HEK293 (cell line): Measurements from ENCODE around the gene ZCCHC14.
A peak's percentile ranks its signal among the peaks of the same experiment; 100 is the strongest.

ENCODE experiments used
- CTCF ChIA-PET: fragments of 350-600 bp; formaldehyde crosslinking; extraction: SDS; loops from one replicate; lab custom pipeline; 2021; ENCODE audit warnings: antibody characterized with exemption; lab: Yijun Ruan, JAX
- POLR2A ChIA-PET: fragments of 300-600 bp; formaldehyde crosslinking; extraction: SDS; loops from one replicate; lab custom pipeline; 2020; ENCODE audit warnings: antibody characterized with exemption, inconsistent platforms; lab: Yijun Ruan, JAX
- H3K27ac ChIP-seq: fragments of 200-500 bp; sonication (Bioruptor generic); 2 replicates; pipeline ENCODE4 v1.5.1; 2014; ENCODE audit warnings: low read depth, low read length, control low read depth, inconsistent platforms; ENCODE audit errors: extremely low read depth
- H3K36me3 ChIP-seq, 2 experiments: fragments of 200-500 bp in 1 of 2; sonication (Bioruptor generic) in 1 of 2; 1 replicate in 1 of 2; 2 replicates in 1 of 2; pipeline ENCODE4 v1.5.1; 2014 to 2017; ENCODE audit warnings: inconsistent platforms in 2 of 2, low read length in 2 of 2; ENCODE audit not compliant: control insufficient read depth in 2 of 2, insufficient read depth in 1 of 2
- H3K4me1 ChIP-seq: fragments of 200-500 bp; sonication (Bioruptor generic); 2 replicates; pipeline ENCODE4 v1.5.1; 2014; ENCODE audit warnings: mild to moderate bottlenecking, low read length, inconsistent platforms; ENCODE audit not compliant: control insufficient read depth, insufficient read depth
- H3K4me3 ChIP-seq: 2 replicates; pipeline ENCODE4 v1.5.1; 2011; ENCODE audit warnings: low read depth, mild to moderate bottlenecking, control low read depth, low read length, moderate library complexity
- H3K9me3 ChIP-seq: fragments of 200-500 bp; sonication (Bioruptor generic); 2 replicates; pipeline ENCODE4 v1.5.1; 2014; ENCODE audit warnings: low read depth, low read length, inconsistent platforms; ENCODE audit not compliant: control insufficient read depth, insufficient read depth
- HOXA7 ChIP-seq: sonication (generic); formaldehyde crosslinking; IDR thresholded peaks from 2 replicates; pipeline ENCODE4 v1.8.1; 2022; ENCODE audit warnings: missing genetic modification reagents, borderline replicate concordance
- INSM2 ChIP-seq: fragments of 450-650 bp; formaldehyde crosslinking; IDR thresholded peaks from 2 replicates; pipeline ENCODE4 v1.5.1; 2016; ENCODE audit warnings: missing biosample characterization, missing genetic modification characterization
- KLF10 ChIP-seq: fragments of 450-650 bp; IDR thresholded peaks from 2 replicates; pipeline ENCODE4 v1.5.1; 2018; ENCODE audit warnings: missing biosample characterization, mild to moderate bottlenecking, missing genetic modification characterization
- KLF9 ChIP-seq: fragments of 450-650 bp; formaldehyde crosslinking; IDR thresholded peaks from 2 replicates; pipeline ENCODE4 v1.5.1; 2016; ENCODE audit warnings: missing biosample characterization, missing genetic modification characterization, low read depth
- OSR2 ChIP-seq: fragments of 450-650 bp; formaldehyde crosslinking; IDR thresholded peaks from 2 replicates; pipeline ENCODE4 v1.5.1; 2016; ENCODE audit warnings: missing biosample characterization, missing genetic modification characterization
- PATZ1 ChIP-seq: fragments of 450-650 bp; formaldehyde crosslinking; IDR thresholded peaks from 2 replicates; pipeline ENCODE4 v1.5.1; 2016; ENCODE audit warnings: missing biosample characterization, missing genetic modification characterization
- PRDM10 ChIP-seq: fragments of 450-650 bp; formaldehyde crosslinking; IDR thresholded peaks from 2 replicates; pipeline ENCODE4 v1.5.1; 2016; ENCODE audit warnings: missing biosample characterization, missing genetic modification characterization
- RBAK ChIP-seq: fragments of 450-650 bp; formaldehyde crosslinking; IDR thresholded peaks from 2 replicates; pipeline ENCODE4 v1.5.1; 2016; ENCODE audit warnings: missing biosample characterization, missing genetic modification characterization
- TCF7L2 ChIP-seq: IDR thresholded peaks from 2 replicates; pipeline ENCODE4 v1.6.1; 2011; ENCODE audit warnings: low read depth, mild to moderate bottlenecking, inconsistent platforms, low read length, moderate library complexity, borderline replicate concordance
- ZFHX2 ChIP-seq: fragments of 450-650 bp; formaldehyde crosslinking; conservative IDR thresholded peaks from 2 replicates; pipeline ENCODE4 v1.5.1; 2016; ENCODE audit warnings: missing biosample characterization, missing genetic modification characterization
- ZIC2 ChIP-seq: fragments of 450-650 bp; formaldehyde crosslinking; IDR thresholded peaks from 2 replicates; pipeline ENCODE4 v1.5.1; 2016; ENCODE audit warnings: missing biosample characterization, missing genetic modification characterization
- ZNF146 ChIP-seq: fragments of 450-650 bp; formaldehyde crosslinking; IDR thresholded peaks from 2 replicates; pipeline ENCODE4 v1.5.1; 2016; ENCODE audit warnings: missing biosample characterization, missing genetic modification characterization
- ZNF16 ChIP-seq: fragments of 450-650 bp; formaldehyde crosslinking; IDR thresholded peaks from 2 replicates; pipeline ENCODE4 v1.5.1; 2016; ENCODE audit warnings: low read depth, missing biosample characterization, missing genetic modification characterization
- ZNF223 ChIP-seq: fragments of 450-650 bp; formaldehyde crosslinking; IDR thresholded peaks from 2 replicates; pipeline ENCODE4 v1.5.1; 2016; ENCODE audit warnings: missing biosample characterization, missing genetic modification characterization
- ZNF248 ChIP-seq: fragments of 450-650 bp; formaldehyde crosslinking; IDR thresholded peaks from 2 replicates; pipeline ENCODE4 v1.5.1; 2017; ENCODE audit warnings: missing biosample characterization, missing genetic modification characterization
- ZNF341 ChIP-seq: fragments of 450-650 bp; formaldehyde crosslinking; IDR thresholded peaks from 2 replicates; pipeline ENCODE4; 2016; ENCODE audit warnings: low read depth, missing biosample characterization, missing genetic modification characterization
- ZNF473 ChIP-seq: fragments of 450-650 bp; formaldehyde crosslinking; IDR thresholded peaks from 2 replicates; pipeline ENCODE4 v1.5.1; 2017; ENCODE audit warnings: missing biosample characterization, missing genetic modification characterization
- ZNF549 ChIP-seq: fragments of 450-650 bp; IDR thresholded peaks from 2 replicates; pipeline ENCODE4 v1.5.1; 2018; ENCODE audit warnings: missing biosample characterization, missing genetic modification characterization, mild to moderate bottlenecking, inconsistent platforms, moderate library complexity
- ZNF624 ChIP-seq: fragments of 450-650 bp; formaldehyde crosslinking; IDR thresholded peaks from 2 replicates; pipeline ENCODE4 v1.5.1; 2017; ENCODE audit warnings: missing biosample characterization, missing genetic modification characterization
- ZNF626 ChIP-seq: fragments of 450-650 bp; sonication (Bioruptor Pico); formaldehyde crosslinking; IDR thresholded peaks from 2 replicates; pipeline ENCODE4 v1.5.1; 2018; ENCODE audit warnings: missing biosample characterization, missing genetic modification characterization, inconsistent platforms
- ZNF629 ChIP-seq: fragments of 450-650 bp; formaldehyde crosslinking; IDR thresholded peaks from 2 replicates; pipeline ENCODE4 v1.5.1; 2017; ENCODE audit warnings: missing biosample characterization, missing genetic modification characterization
- ZNF639 ChIP-seq: fragments of 450-650 bp; formaldehyde crosslinking; IDR thresholded peaks from 2 replicates; pipeline ENCODE4 v1.5.1; 2016; ENCODE audit warnings: missing biosample characterization, missing genetic modification characterization
- ZNF704 ChIP-seq: fragments of 450-650 bp; formaldehyde crosslinking; IDR thresholded peaks from 2 replicates; pipeline ENCODE4 v1.5.1; 2016; ENCODE audit warnings: missing biosample characterization, missing genetic modification characterization
- ZNF768 ChIP-seq: fragments of 450-650 bp; formaldehyde crosslinking; IDR thresholded peaks from 2 replicates; pipeline ENCODE4 v1.5.1; 2018; ENCODE audit warnings: missing biosample characterization, mild to moderate bottlenecking, missing genetic modification characterization
- ZNF777 ChIP-seq: fragments of 450-650 bp; formaldehyde crosslinking; IDR thresholded peaks from 2 replicates; pipeline ENCODE4 v1.5.1; 2017; ENCODE audit warnings: missing biosample characterization, missing genetic modification characterization, borderline replicate concordance
- ZNF791 ChIP-seq: fragments of 450-650 bp; formaldehyde crosslinking; IDR thresholded peaks from 2 replicates; pipeline ENCODE4 v1.5.1; 2016; ENCODE audit warnings: missing biosample characterization, missing genetic modification characterization
- ZNF843 ChIP-seq: fragments of 450-650 bp; formaldehyde crosslinking; IDR thresholded peaks from 2 replicates; pipeline ENCODE4 v1.5.1; 2016; ENCODE audit warnings: missing biosample characterization, missing genetic modification characterization
- TF ChIP-seq, protein P1 (sequence below): fragments of 450-650 bp; formaldehyde crosslinking; IDR thresholded peaks from 2 replicates; pipeline ENCODE4 v1.5.1; 2017; ENCODE audit warnings: missing biosample characterization, missing genetic modification characterization

Gene ZCCHC14

DNA sequence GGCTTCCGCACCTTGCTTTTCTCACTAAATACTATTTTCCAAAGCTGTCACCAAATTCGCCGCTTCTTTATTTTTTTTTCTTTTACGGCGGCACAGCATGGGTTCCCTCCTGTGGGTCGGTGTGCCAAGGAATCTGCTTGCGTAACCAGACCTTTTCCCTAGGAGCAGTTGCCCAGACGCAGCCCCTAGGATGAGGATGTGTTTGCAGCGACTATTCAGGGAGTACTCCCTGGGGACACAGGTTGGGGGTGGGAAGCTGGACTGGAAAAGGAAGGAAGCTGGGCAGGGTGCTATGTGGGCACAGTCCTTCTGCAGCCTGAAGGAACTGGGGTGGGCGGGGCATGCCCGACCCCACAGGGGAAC, 49.0 kb upstream of the ZCCHC14 start:
- POLR2A ChIA-PET = no interaction called here
- no peaks in the 10 kb centered on the region for H3K4me1 ChIP-seq
- H3K4me3 ChIP-seq = no peak overlapping the region
- H3K9me3 ChIP-seq = no peaks in the 10 kb centered on the region
- H3K27ac ChIP-seq = no peak overlapping the region
- no peaks in the 10 kb centered on the region for H3K36me3 ChIP-seq
- CTCF ChIA-PET = interaction anchor here (0.7 to 1.3 kb wide), 3 partner anchors 9 to 928 kb away, joined by 3 to 5 read pairs (median 3); no protein-coding TSS in a partner anchor
- TF ChIP-seq OSR2 (tag by site-specific recombination) (no peak), ZNF639 (tag by site-specific recombination) (no peak), ZNF549 (tag by site-specific recombination) (no peak), ZNF223 (tag by site-specific recombination) (no peak), ZNF16 (tag by site-specific recombination) (no peak), ZNF777 (no peak), INSM2 (tag by site-specific recombination) (no peak), RBAK (no peak), ZNF146 (tag by site-specific recombination) (no peak), ZNF768 (tag by site-specific recombination) (no peak), PATZ1 (peak; percentile 37; the same call in 1 of the 2 replicates), KLF10 (tag by site-specific recombination) (no peak), ZNF624 (tag by site-specific recombination) (no peak), HOXA7 (CRISPR knock-in tag) (no peak), ZNF704 (tag by site-specific recombination) (no peak), ZFHX2 (tag by site-specific recombination) (0 out of 2 replicates have a peak, but pooled peaks have one; percentile 23), ZNF248 (no peak), KLF9 (peak; percentile 34; the same call in 1 of the 2 replicates), PRDM10 (tag by site-specific recombination) (no peak), ZNF626 (0 out of 2 replicates have a peak, but pooled peaks have one; percentile 2), ZNF791 (no peak), ZNF473 (tag by site-specific recombination) (no peak), ZNF843 (tag by site-specific recombination) (no peak), TCF7L2 (no peak), ZIC2 (tag by site-specific recombination) (peak; percentile 83), ZNF341 (tag by site-specific recombination) (no peak), ZNF629 (tag by site-specific recombination) (no peak)
- TF ChIP-seq, protein P1, sequence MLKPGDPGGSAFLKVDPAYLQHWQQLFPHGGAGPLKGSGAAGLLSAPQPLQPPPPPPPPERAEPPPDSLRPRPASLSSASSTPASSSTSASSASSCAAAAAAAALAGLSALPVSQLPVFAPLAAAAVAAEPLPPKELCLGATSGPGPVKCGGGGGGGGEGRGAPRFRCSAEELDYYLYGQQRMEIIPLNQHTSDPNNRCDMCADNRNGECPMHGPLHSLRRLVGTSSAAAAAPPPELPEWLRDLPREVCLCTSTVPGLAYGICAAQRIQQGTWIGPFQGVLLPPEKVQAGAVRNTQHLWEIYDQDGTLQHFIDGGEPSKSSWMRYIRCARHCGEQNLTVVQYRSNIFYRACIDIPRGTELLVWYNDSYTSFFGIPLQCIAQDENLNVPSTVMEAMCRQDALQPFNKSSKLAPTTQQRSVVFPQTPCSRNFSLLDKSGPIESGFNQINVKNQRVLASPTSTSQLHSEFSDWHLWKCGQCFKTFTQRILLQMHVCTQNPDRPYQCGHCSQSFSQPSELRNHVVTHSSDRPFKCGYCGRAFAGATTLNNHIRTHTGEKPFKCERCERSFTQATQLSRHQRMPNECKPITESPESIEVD (tag by site-specific recombination) = no peak
